Measurements from ENCODE around the gene MISFA. TPM values are rescaled to one million over a fixed set of nuclear protein-coding genes. Genes with fewer than 3 reads are reported as not detected.

MISFA gene
- total RNA-seq, 1 donor from 2014 or later, result 3.3 TPM

DNA sequence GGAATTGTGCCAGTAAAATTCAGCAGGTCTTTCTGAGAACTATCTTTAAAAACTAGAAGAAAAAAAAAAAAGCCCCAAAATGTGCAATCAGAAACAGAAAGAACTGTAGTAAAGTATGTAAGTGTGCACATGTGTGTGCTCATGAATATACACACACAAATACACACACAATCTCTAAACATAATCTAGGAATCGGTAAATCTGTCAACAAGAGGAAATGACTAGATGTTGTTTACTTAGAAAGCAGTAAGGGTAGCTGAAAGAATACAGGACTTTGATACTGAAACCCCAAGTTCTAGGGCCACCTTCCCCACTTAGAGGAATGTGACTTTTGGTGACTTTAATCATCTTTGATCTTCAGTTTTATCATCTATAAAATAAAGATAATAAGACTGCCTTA lies 24.2 kb upstream of the MISFA start:
- peaks cover 80% of the 10 kb centered on the region for H3K36me3 ChIP-seq
- TF ChIP-seq, protein P1, sequence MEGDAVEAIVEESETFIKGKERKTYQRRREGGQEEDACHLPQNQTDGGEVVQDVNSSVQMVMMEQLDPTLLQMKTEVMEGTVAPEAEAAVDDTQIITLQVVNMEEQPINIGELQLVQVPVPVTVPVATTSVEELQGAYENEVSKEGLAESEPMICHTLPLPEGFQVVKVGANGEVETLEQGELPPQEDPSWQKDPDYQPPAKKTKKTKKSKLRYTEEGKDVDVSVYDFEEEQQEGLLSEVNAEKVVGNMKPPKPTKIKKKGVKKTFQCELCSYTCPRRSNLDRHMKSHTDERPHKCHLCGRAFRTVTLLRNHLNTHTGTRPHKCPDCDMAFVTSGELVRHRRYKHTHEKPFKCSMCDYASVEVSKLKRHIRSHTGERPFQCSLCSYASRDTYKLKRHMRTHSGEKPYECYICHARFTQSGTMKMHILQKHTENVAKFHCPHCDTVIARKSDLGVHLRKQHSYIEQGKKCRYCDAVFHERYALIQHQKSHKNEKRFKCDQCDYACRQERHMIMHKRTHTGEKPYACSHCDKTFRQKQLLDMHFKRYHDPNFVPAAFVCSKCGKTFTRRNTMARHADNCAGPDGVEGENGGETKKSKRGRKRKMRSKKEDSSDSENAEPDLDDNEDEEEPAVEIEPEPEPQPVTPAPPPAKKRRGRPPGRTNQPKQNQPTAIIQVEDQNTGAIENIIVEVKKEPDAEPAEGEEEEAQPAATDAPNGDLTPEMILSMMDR (IDR thresholded peaks at IDR 0.05), result no peak
- intact Hi-C loops (cut with DNase I), result no loop called here

DNA sequence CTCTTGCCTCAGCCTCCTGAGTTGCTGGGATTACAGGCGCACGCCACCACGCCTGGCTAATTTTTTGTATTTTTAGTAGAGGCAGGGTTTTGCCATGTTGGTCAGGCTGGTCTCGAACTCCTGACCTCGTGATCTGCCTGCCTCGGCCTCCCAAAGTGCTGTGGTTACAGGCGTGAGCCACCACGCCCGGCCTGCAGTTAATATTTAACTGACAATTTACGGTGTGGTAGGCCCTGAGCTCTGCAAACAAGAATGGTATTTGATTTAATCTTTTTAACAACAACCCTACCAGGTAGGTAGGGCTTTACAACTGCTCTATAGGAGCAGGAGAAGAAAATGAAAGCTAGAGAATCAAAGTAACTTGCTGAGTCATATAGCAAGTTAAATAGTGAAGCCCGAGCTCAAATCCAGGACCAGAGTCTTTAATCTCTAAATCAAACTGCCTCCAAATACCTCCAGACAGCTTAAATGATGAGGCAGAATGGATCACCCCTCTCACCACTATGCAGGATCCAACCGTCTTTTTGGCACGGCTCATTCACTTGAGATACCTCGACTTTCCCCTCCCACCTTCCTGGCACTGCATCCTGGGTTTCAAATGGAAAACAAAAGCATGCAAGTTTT lies 20.5 kb upstream of the MISFA start:
- no peaks in the 10 kb centered on the region for H3K9me3 ChIP-seq
- H3K36me3 ChIP-seq, result peaks cover 46% of the 10 kb centered on the region
- peak in 1 of 2 donors; percentile 48 for ATAC-seq
- no peak for DNase-seq
- H3K4me1 ChIP-seq, result no peaks in the 10 kb centered on the region
- H3K4me3 ChIP-seq, result no peak overlapping the region
- no peaks in the 10 kb centered on the region for H3K27me3 ChIP-seq (ENCODE audit: low read depth)
- intact Hi-C loops (cut with DNase I), result no loop called here
- TF ChIP-seq, protein P1 (IDR thresholded peaks at IDR 0.05), result no peak
- no peak overlapping the region for H3K27ac ChIP-seq

More for the DNA sequence above, 24.2 kb upstream of the MISFA start:
- H3K4me1 ChIP-seq, result no peaks in the 10 kb centered on the region
- H3K27ac ChIP-seq, result no peak overlapping the region
- ATAC-seq, result no peak
- H3K9me3 ChIP-seq, result no peaks in the 10 kb centered on the region
- no peaks in the 10 kb centered on the region for H3K27me3 ChIP-seq (ENCODE audit: low read depth)
- H3K4me3 ChIP-seq, result no peak overlapping the region
- no peak for DNase-seq

DNA sequence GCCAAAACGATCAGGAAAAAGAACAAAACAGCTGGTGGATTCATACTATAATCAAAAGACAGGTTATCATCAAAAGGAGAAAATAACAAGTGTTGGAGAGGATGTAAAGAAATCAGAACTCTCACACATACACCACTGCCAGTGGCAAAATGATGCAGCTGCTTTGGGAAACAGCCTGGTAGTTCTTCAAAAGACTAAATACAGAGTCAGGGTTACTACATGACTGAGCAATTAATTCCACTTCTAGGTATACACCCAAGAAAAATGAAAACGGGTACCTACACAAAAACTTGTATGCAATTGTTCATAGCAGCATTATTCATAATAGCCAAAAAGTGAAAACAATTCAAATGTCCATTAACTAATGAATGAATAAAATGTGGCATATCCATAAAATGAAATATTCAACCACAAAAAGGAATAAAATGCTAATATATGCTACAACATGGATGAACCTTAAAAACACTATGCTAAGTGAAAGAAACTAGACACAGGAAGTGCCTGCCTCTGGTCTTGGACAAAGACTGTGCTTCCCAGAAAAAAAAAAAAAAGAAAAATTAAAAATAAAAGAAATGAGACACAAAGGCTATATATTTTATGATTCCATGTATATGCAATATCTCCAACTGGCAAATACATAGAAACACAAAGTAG lies 19.3 kb upstream of the MISFA start:
- no peak overlapping the region for H3K27ac ChIP-seq
- ATAC-seq, result no peak

DNA sequence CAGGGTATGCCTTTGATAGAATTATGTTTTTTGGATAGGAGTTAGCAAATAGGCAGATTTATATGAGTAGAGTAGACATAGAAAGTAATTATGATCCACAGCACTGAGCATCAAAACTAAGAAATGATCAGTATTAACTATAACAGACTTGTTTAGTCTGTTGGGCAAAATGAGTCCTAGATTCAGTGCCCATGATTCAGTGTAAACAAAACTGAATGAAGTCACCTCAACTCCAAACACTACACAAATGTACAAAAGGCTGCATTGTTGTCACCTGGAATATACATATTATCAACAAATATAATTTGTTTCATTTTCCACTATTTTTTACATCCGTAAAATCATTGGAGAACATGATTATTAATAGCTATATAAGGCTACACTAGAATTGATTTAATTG lies 17.8 kb upstream of the MISFA start:
- no peak for DNase-seq
- intact Hi-C loops (cut with DNase I), result no loop called here
- no peak overlapping the region for H3K27ac ChIP-seq

More for the DNA sequence above, 19.3 kb upstream of the MISFA start:
- Histone ChIP-seq H3K36me3 (peaks cover 35% of the 10 kb centered on the region), H3K27me3 (ENCODE audit: low read depth) (no peaks in the 10 kb centered on the region), H3K4me3 (no peak overlapping the region), H3K9me3 (no peaks in the 10 kb centered on the region), H3K4me1 (no peaks in the 10 kb centered on the region)
- no peak for DNase-seq
- intact Hi-C loops (cut with DNase I), result no loop called here
- TF ChIP-seq, protein P1 (IDR thresholded peaks at IDR 0.05), result no peak

DNA sequence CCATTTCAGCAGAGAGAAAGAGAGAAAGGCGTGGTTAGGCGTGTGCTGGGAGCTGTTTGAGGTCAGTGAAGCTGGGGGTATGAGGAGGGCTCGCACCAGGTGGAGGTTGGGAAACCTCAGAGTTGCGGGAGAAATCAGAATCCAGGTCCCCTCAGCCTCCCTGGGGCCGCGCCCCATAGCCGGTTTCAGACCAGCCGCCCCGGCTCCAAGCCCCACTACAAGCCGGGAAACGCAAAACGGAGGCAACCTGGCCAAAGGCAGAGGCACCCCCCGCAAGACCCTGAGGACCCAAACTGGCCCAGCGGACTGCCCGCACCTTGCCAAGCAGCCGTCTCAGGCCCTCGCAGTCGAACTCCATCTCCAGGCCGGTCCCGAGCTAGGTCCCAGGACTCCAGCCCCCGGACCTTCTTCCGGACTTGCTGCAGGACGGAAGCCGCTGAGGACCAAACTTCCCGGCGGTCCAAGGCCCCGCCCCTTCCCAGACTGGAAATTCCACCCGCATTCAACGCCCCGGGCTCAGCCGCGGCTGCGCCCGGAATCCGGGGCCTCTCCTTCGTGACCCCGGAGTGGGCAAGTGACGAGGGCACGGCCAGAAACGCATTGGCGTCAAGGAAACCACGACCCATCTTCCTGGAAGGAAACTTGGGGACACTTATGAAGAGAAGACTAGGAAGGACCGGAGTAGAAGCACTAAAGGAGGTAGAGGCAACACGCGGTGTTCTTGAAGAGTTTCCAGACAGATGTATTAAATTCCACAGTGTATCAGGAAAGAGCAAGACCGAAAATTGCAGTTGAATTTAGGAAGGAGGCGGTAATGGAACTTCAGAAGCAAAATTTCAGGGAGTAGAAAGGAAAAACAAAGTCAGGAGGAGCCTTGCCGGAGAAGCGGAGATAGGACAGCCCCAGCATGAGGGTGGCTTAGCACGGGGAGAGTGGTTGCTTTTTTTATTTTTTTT lies 11.0 kb upstream of the MISFA start, which contains the start of gene UEVLD:
Gene UEVLD (minus strand): TSS at position 438 of the 956 bp plus-strand sequence. CDS start 80 bp downstream, at position 358.
- intact Hi-C loops (cut with DNase I), result no loop called here
- no peaks in the 10 kb centered on the region for H3K9me3 ChIP-seq
- H3K27ac ChIP-seq, result peak within 1 kb of the TSS; percentile 87
- H3K36me3 ChIP-seq, result no peaks in the 10 kb centered on the region
- peak; percentile 97 to 98 for ATAC-seq
- peaks cover 35% of the 10 kb centered on the region for H3K4me1 ChIP-seq
- TF ChIP-seq, protein P1 (IDR thresholded peaks at IDR 0.05), result no peak
- H3K27me3 ChIP-seq (ENCODE audit: low read depth), result no peaks in the 10 kb centered on the region
- DNase-seq, result peak; percentile 92
- H3K4me3 ChIP-seq, result peak within 1 kb of the TSS; percentile 87

More for the DNA sequence above, 17.8 kb upstream of the MISFA start:
- Histone ChIP-seq H3K36me3 (peaks cover 21% of the 10 kb centered on the region), H3K9me3 (no peaks in the 10 kb centered on the region), H3K4me1 (peaks cover 1% of the 10 kb centered on the region), H3K4me3 (no peak overlapping the region), H3K27me3 (ENCODE audit: low read depth) (no peaks in the 10 kb centered on the region)
- TF ChIP-seq, protein P1 (IDR thresholded peaks at IDR 0.05), result no peak
- ATAC-seq, result no peak

All from lower lobe of right lung (tissue), 2 donors.